OCI-LY7 (cell line): ENCODE data around the gene ACACB.

Source experiments
- CTCF ChIP-seq: fragments of 200-600 bp; sonication (generic); conservative IDR thresholded peaks from 2 replicates; pipeline ENCODE4 v1.5.1; 2014; ENCODE audit warnings: mild to moderate bottlenecking, antibody characterized with exemption, low read length, moderate library complexity, mixed read lengths
- EZH2phosphoT487 ChIP-seq: fragments of 200-600 bp; sonication (generic); IDR thresholded peaks from 2 replicates; pipeline ENCODE4 v1.6.1; 2018; ENCODE audit warnings: low read depth, borderline replicate concordance, mild to moderate bottlenecking, mixed run types, antibody characterized with exemption, low read length, moderate library complexity, mixed read lengths

DNA sequence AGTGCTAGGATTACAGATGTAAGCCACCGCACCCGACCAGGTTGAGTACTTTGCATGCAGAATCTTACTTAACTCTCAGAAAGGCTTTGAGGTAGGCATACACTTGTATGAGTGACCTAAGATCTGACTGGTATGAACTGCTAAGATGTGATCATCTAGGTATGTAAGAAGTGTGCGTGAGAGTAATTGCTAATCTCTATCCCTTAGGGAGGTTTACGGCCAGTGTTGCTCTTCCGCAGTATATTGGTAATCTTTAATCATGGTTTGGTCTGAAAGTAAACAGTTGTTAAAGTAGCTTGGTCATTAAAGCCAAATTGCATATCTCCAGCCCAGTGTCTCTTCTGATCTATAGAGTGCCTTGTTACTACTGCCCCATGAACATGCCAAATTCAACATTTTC lies 11.2 kb upstream of the ACACB start:
- TF ChIP-seq CTCF (no peak), EZH2phosphoT487 (no peak)
